Lower leg skin (tissue), 3 donors: ENCODE data around the gene FRRS1.
"Not testable (repeated sequence)": the region's sequence is repeated elsewhere in the genome, so short reads cannot be mapped to it uniquely, and the experiment has no call there.

ENCODE experiments used
- CTCF ChIP-seq, 3 donors: fragments of 450-650 bp; IDR thresholded peaks; one replicate each; pipeline ENCODE4 v1.5.1; 2016; ENCODE audit warnings: antibody characterized with exemption in 3 of 3, mild to moderate bottlenecking in 3 of 3, moderate library complexity in 2 of 3
- POLR2A ChIP-seq, 2 donors: fragments of 450-650 bp; IDR thresholded peaks; one replicate each; pipeline ENCODE4 v1.6.1; 2016 to 2017; ENCODE audit warnings: antibody characterized with exemption in 2 of 2, mild to moderate bottlenecking in 1 of 2, moderate library complexity in 1 of 2

DNA sequence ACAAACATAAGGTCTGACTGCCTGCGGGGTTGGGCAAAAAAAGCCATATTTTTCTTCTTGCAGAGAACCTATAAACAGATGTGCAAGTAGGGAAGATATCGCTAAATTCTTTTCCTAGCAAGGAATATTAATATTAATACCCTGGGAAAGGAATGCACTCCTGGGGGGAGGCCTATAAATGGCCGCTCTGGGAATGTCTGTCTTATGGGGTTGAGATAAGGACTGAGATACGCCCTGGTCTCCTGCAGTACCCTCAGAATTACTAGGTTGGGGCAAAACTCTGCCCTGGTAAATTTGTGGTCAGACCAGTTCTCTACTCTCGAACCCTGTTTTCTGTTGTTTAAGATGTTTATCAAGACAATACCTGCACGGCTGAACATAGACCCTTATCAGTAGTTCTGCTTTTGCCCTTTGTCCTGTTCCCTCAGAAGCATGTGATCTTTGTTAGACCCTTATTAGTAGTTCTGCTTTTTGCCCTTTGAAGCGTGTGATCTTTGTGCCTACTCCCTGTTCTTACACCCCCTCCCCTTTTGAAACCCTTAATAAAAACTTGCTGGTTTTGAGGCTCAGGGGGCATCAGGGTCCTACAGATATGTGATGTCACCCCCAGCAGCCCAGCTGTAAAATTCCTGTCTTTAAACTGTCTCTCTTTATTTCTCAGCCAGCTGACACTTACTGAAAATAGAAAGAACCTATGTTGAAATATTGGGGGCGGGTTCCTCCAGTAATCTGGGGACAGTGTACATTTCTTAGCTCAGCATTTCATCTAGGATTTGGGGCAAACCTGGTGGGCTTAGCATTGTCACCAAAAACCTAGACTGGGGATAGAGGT is 7.5 kb downstream of the FRRS1 start:
- not testable (repeated sequence) for TF ChIP-seq CTCF, POLR2A (IDR thresholded peaks at IDR 0.05)
